Activated CD4-positive, CD25-positive, alpha-beta regulatory T cell treated with anti-CD3 and anti-CD28 coated beads, Interleukin-2, amount 50 U/mL, for 16 hours (primary cell): ENCODE measurements around the gene CFAP46.
"Not testable (repeated sequence)": the region's sequence is repeated elsewhere in the genome, so short reads cannot be mapped to it uniquely, and the experiment has no call there.

Source experiments
- DNase-seq: peaks from one replicate; pipeline ENCODE4 v3.0.0-alpha.2; 2020; ENCODE audit warnings: low read depth, low spot score

Gene CFAP46

GRCh38 chr10:132979491-132980425 is 37.4 kb upstream of the CFAP46 start:
- DNase-seq = no peak

DNA sequence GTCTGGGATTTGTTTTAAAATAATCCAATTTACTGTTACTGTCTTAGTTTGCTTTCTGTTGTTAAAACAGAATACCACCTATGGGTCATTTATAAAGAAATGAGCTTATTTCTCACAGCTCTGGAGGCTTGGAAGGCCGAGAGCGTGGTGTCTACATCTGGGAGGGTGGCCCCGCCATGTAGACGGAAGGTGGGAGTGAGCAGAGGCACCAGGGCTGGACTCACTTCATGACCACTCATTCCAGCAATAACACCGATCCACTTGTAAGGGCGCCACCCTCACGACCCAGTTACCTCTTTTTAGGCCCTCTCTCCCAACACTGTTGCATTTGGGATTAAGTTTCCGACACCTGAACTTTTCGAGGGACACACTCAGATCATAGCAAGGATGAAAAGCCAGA is 36.2 kb upstream of the CFAP46 start:
- no peak for DNase-seq

- DNase-seq = no peak
Observed at GRCh38 chr10:132977807-132978206, 35.4 kb upstream of the CFAP46 start.

DNA sequence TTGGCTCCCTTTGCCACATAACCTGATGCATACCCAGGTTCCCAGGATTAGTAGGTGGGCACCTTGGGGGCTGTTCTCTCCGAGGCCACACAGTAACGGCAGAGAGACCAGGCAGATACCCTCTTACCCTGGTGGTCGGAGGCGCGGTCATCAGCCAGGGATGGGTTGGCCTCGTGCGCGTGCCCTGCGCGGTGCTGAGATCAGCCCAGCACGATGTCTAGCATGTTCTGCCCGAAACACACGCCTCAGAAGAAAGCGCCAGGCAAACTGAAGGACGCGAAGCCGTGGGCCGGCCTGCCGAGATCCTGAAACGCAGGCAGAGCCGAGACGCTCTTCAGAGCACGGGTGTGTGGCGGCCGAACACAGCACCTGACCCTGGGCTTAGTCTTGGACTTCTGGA is 34.7 kb upstream of the CFAP46 start:
- DNase-seq = no peak

- no peak for DNase-seq
Observed at GRCh38 chr10:132975831-132976682, 33.7 kb upstream of the CFAP46 start.

- DNase-seq = no peak
Observed at GRCh38 chr10:132974886-132975830, 32.8 kb upstream of the CFAP46 start.

GRCh38 chr10:132974249-132974796 is 32.0 kb upstream of the CFAP46 start:
- DNase-seq = no peak

DNA sequence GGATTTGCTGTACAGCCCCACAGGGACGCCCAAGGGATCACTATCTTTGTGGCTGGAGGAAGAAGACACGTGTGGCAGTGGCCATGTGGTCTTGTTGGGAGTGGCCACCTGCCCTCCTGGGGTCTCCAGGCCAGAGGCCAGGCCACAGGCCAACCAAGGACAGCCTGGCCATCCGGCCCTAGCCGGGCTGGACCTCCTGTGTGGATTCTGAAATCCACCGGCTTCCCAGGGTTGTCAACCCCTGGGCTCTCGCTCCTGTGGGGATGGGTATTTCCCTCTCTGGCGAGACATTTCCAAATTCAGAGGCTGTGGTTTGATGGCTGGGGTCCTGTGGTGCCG is 31.5 kb upstream of the CFAP46 start:
- no peak for DNase-seq

GRCh38 chr10:132972986-132973902 is 30.9 kb upstream of the CFAP46 start:
- no peak for DNase-seq

DNA sequence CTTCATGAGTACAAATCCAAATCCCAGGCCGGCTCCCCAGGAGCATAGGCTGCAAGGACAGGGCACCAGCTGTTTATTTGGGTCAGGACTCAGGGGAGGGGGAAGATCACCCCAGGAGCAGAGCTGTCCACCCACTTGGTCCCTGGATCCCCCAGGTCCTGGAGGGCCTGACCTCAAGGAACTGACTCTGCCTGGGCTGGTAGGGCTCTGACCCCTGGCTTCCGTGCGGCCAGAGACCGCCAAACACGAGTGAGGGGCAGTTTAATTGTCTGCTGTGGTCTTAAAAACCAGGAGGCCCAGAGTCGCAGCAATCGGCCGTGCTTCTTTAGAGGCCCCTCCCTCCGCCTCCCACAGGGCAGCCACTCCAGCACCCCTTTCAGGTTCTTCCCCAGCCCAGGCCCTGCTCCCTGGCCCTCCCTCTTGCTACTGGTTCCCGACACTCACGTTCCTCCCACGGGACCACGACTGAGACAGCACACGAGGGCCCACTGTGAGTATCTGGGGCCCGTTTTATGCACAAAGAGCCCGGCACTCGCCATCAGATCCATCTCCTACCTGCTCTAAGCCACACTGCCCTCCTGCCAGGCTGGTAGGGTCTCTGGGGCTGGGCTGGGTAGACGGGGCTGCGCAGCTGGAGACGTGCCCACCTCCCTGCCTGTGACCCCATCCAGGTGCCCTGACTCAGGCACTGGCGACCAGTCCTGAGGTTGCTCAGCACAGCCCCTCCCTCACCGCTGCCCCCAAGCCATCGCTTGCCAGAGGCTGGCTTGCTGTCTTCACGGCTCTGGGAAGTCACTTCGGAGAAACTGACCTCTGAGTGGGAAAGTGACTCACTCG is 30.0 kb upstream of the CFAP46 start:
- no peak for DNase-seq

- DNase-seq = no peak
Observed at GRCh38 chr10:132971448-132972148, 29.2 kb upstream of the CFAP46 start.

GRCh38 chr10:132970641-132971438 is 28.5 kb upstream of the CFAP46 start:
- DNase-seq = no peak

DNA sequence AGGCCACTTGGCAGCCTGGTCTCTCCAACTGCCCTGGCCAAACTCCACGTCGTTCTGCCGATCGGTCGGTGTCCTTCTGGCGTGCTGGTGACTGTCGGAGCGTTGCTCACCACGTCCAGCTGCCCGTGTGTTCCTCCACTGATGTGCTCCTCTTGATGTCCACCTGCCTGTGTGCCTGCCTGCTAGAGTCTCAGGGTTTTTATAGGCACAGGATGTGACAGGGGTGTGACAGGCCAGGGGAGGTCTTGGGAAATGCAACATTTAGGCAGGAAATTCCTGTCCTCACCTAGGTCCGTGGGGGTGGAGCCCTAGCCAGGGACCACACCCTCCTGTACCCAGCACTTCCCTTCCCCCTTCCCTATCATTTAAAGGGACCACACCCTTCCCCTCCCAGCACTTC is 25.2 kb upstream of the CFAP46 start:
- no peak for DNase-seq

- no peak for DNase-seq
Observed at GRCh38 chr10:132965411-132966057, 23.2 kb upstream of the CFAP46 start.

DNA sequence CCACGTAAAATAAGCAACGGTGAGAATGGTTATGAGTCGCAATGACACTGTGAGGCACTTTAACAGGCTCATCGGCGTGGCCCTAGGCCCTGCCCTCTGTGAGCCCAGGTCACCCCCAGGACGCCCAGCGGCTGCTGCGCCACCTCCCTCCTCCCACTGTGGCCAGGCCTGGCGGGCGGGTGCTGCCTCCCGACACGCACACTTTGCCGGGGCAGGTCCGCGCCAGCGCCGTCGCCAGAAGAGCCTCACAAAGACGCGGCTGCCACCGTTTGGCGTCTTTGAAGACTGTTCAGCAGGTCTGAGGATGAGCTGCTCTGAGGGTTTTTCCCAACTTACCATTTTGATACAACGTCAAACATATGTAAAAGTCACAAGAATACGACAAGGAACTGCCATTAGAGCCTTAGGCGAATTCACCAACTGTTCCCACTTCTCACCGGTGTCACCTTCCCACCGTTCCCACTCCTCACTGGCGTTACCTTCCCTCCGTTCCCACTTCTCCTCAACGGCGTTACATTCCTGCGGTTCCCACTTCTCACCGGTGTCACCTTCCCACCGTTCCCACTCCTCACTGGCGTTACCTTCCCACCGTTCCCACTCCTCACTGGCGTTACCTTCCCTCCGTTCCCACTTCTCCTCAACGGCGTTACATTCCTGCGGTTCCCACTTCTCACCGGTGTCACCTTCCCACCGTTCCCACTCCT is 22.5 kb upstream of the CFAP46 start:
- DNase-seq = not testable (repeated sequence)

GRCh38 chr10:132964231-132964630 is 21.9 kb upstream of the CFAP46 start:
- no peak for DNase-seq
